HG02763 (cell line): ENCODE data around the gene FAM120B.
A peak's percentile ranks its signal among the peaks of the same experiment; 100 is the strongest.

Source experiments
- ATAC-seq: cut with Tn5 transposase; IDR thresholded peaks from one replicate; pipeline ENCODE4 v1.9.1; 2021; ENCODE audit warnings: mild to moderate bottlenecking, moderate library complexity; ENCODE audit not compliant: unreplicated experiment

The FAM120B gene

GRCh38 chr6:170272341-170273065, 34.1 kb upstream of the FAM120B start:
- ATAC-seq: no peak

GRCh38 chr6:170273191-170273590, 33.4 kb upstream of the FAM120B start:
- ATAC-seq: no peak

- no peak for ATAC-seq
These were observed 32.9 kb upstream of the FAM120B start for GRCh38 chr6:170273681-170274080.

- no peak for ATAC-seq
These were observed 31.6 kb upstream of the FAM120B start for GRCh38 chr6:170274713-170275560.

- no peak for ATAC-seq
These were observed 30.0 kb upstream of the FAM120B start for GRCh38 chr6:170276369-170277057.

GRCh38 chr6:170277893-170278742, 28.4 kb upstream of the FAM120B start:
- ATAC-seq: no peak

- ATAC-seq: no peak
These were observed 27.8 kb upstream of the FAM120B start for GRCh38 chr6:170278743-170279094.

- ATAC-seq: no peak
These were observed 27.1 kb upstream of the FAM120B start for GRCh38 chr6:170279426-170279825.

- peak; percentile 47 for ATAC-seq
These were observed 26.4 kb upstream of the FAM120B start for GRCh38 chr6:170279977-170280688.

GRCh38 chr6:170280689-170281045, 25.9 kb upstream of the FAM120B start:
- peak; percentile 30 for ATAC-seq

- ATAC-seq: no peak
These were observed 24.9 kb upstream of the FAM120B start for GRCh38 chr6:170281331-170282292.

GRCh38 chr6:170282512-170283158, 23.9 kb upstream of the FAM120B start:
- ATAC-seq: no peak

GRCh38 chr6:170283212-170284081, 23.1 kb upstream of the FAM120B start:
- ATAC-seq: no peak

GRCh38 chr6:170284126-170284773, 22.3 kb upstream of the FAM120B start:
- ATAC-seq: no peak

GRCh38 chr6:170284866-170285469, 21.6 kb upstream of the FAM120B start:
- no peak for ATAC-seq

- no peak for ATAC-seq
These were observed 21.1 kb upstream of the FAM120B start for GRCh38 chr6:170285482-170285881.
